NCI-H1105 treated with DMSO at 0.1 percent for 48 hours (cell line): Measurements from ENCODE around the gene SLC4A1AP.

ENCODE experiments used
- DNase-seq: peaks from one replicate; lab custom pipeline; 2025; lab: John Stamatoyannopoulos, UW

The SLC4A1AP gene

DNA sequence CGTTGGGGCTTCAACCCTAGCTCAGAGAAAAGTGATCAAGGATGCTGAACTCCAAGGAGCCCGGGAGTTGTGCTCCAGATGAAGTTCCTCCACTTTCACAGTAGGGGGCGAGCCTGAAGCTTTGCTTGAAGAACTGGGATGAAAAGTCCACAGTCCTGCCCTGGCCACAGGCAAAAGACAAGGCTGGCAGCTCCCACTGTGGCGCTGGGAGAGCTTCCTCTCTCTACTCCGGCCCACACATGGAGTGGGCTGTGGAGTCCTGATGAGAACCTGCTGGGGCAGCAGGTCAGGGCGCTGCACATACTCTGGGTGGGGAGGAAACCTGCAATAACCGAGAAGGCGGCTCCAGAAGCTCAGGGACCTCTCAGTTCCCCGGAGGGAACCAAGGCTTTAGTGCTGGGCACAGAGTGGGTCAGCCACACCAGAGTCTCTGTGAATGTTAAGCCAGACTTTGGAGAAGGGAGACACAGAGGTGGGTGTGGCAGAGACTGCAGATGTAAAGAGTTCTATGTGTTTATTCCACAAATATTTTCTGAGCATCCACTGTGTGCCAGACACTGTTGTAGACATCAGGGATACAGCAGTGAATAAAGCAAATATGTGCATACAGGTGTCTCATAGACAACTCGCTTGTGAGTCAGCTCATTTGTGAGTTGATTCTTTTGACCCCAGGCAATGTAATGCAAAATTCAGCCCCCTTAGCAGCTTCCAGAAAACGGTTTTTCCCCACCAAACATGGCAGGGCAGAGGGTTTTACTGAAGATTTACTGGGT lies 59.9 kb downstream of the SLC4A1AP start:
- no peak for DNase-seq

DNA sequence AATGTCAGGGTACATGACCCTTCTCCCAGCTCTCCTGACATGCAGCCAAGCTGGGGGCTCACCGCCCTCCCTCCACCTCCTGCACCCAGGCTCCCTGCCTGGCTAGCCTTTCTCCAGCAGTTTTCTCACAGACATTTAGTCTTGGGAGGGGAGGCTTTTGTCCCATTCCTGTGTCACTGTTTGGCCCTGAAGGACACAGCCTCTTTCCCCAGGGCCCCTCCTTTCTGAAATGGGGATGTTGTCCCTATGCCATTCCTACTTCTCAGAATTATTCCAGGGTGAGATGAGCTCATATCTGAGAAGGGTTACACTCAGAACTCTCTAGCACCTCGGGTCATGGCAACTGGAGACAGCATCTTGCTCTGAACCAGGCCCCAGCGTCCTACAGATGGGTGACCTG lies 60.5 kb downstream of the SLC4A1AP start:
- no peak for DNase-seq

DNA sequence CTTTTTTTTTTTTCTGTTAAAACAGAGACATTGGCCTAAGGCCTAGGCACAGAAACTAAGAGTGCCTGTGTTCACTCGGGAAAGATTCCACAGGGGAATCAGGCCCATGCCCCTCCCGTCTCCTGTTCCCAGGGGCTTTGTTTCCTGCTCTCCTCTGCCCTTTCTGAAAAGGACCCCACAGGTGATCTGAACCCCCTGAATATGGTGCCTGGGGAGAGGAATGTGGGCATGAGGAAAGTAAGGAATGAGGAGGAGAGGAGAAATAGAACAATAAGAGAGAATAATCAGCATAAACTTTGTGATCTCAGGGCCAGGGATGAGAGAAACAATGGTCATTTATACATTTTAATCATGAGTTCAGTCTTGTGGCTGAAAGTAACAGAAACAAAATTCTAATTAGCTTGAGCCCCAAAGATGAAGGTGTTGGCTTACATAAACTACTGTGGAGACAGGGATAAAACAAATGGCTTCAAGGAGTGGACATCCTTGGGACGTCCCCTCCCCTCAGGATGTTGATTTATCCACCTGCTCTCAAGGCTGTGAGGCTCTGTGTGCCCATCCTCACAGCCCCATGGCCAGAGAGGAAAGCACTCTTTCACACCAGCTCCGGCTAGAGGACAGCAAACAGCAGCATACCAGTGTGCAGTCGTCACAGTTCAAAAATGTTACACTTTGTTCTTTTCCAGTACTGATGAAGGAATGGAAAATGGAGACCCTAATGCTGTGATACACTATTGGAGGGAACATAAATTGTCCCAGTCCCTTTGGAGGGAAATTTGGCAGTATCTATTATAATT lies 61.4 kb downstream of the SLC4A1AP start:
- DNase-seq, result no peak

DNA sequence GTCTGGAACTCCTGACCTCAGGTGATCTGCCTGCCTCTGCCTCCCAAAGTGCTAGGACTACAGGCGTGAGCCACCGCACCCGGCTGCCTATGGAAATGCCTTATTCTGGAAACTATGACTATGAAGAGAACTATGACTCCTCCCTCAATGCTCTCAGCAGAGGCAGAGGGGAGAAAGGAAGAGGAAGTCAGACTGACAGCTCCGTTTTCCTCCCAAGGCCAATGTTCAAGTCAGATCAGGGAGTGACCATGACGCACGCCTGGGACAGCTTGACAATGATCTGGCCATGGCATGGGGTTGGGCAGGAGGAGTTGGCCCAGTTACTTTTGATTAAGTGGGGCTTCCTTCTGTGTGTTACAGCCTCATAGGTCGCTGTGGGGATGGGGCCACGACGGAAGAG lies 63.6 kb downstream of the SLC4A1AP start:
- no peak for DNase-seq

- no peak for DNase-seq
These were observed 64.6 kb downstream of the SLC4A1AP start for GRCh38 chr2:27728081-27728858.

DNA sequence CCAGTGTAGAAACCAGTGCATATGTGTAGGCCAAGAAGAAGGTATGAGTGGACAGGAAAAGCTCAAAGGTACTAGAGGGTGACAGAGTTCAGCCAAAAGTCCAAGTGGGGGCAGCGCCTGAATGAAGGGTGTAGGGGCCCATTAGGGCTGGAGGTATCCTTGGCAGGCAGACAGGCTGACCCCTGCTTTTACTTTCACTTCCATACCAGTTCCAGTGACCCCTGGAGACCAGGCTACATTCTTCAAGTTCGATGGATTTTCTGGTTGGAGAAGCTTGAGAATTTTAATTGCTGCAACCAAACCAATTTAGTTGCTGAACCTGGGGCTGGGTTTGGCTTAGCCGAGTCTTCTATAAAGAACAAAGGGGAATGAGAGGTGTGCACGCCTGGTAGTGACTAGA lies 65.5 kb downstream of the SLC4A1AP start:
- DNase-seq, result no peak

GRCh38 chr2:27729614-27730013 lies 65.9 kb downstream of the SLC4A1AP start:
- no peak for DNase-seq

DNA sequence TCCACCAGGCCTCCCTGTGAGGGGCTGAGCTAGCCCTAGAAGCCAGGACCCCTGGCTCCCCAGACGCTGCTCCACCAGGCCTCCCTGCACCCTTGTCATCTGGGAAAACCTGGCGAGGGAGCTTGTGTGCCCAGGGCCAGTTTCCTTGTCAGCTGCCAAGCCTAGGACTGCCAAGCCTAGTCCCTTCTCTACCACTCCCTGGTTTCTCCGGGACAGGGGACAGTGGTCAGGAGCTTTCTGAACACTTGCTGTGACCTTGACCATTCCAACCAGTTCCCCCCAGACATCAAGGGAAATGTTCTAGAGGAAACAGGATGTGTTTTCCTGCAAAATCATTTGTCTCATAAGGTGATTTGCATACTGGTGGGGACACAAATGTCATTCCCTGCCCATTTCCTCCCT lies 66.6 kb downstream of the SLC4A1AP start:
- DNase-seq, result no peak

DNA sequence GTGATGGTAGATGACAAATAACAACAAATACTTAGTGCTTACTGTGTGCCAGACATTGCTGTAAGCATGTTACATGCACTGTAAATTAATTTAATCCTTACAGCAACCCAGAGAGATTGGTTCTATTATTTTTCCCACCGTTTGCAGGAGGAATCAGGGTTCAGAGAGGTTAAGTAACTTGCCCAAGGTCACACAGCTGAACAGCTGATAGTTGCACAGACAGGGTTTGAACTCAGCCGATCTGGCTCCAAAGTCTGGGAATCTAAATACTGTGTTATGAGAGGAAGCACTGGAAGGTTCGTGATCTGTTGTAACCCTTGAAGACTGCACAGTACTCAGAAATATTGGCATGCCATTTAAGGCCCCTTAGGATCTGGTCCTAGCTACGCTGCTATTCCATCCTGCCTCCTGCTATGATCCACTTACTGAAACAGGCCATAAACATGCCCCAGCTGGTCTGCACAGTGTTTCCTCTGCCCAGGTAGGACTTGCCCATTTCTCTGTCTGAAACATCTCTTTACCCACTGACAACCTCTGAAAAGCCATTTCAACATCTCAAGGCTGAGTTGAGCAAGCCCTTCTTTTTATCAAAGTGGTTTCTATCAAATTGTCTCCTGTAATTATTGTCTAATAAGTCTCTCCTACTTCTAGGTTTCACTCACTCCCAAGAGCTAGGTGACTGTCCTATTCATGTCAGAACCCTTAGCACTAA lies 67.4 kb downstream of the SLC4A1AP start:
- DNase-seq, result no peak

GRCh38 chr2:27734305-27734704 lies 70.6 kb downstream of the SLC4A1AP start:
- DNase-seq, result no peak

DNA sequence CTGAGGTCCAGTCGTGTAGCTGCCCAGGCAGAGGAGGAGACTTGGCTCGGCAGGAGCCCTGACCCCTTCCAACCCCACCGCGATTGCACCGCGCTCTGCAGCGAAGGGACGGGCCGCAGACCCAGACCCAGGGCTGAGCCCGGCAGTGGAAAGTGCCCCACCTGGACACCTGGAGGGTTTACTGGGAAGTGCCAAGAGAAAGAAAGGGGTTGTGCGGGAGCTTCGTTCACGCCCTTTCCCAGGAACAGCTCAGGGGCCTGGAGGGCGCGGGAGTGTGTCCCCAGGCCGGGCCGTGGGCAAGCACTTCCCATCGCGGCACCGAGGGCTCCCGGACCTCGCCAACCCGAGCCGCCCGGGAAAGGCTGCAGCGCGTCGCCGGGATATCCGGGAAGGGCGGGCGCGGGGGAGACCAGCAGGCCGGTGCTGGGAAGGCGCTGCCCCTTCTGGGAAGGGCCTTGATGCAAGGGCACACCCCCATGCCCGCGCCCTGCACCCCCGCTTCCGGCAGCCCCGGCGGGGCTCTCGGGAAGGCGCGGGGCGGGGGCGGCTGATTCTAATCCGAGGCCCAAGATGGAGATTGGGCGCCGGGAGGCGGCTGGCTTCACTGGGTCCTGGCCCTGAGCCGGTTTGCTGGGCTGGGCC lies 71.7 kb downstream of the SLC4A1AP start:
- no peak for DNase-seq

DNA sequence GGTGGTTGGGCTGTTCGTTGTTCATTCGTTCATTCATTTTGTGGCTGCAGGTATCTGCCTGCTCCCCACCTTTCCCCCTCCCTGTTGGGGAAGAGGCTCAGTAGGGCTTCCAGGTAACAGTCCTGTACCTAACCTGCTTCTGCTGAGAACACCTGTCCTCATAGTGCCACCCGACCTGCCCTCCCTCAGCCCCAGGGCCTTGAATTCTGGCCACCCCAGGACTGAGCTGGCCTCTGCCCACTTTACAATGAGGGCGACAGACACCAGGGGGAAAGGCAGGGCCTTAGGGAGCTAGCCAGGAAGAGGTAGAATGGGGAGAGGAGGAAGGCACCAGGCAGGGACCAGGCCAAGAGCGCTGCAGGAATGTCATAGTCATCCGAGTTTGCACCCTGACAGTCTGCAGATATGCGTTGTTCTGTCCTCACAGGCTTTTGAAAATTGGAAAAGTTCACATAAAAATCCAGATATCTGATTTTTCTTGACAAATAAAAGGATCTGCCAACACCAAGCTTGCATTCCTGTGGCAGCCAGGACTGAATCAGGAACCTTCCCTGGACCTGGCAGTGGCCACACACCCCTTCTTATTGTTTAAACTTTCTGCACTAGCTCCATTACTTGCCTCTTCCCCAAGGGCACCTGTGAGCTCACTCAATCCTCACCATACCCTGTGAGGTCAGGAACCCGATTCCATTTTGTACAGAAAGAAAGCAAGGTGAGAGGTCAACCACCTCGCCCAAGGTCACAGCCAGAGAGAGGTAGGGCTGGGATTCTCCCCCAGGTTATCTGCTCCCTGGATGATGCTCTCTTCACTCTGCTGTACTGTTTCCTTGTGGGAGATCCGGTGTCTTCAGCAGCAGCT lies 72.6 kb downstream of the SLC4A1AP start:
- DNase-seq, result no peak

- no peak for DNase-seq
These were observed 73.2 kb downstream of the SLC4A1AP start for GRCh38 chr2:27736890-27737204.

- no peak for DNase-seq
These were observed 74.1 kb downstream of the SLC4A1AP start for GRCh38 chr2:27737676-27738348.

DNA sequence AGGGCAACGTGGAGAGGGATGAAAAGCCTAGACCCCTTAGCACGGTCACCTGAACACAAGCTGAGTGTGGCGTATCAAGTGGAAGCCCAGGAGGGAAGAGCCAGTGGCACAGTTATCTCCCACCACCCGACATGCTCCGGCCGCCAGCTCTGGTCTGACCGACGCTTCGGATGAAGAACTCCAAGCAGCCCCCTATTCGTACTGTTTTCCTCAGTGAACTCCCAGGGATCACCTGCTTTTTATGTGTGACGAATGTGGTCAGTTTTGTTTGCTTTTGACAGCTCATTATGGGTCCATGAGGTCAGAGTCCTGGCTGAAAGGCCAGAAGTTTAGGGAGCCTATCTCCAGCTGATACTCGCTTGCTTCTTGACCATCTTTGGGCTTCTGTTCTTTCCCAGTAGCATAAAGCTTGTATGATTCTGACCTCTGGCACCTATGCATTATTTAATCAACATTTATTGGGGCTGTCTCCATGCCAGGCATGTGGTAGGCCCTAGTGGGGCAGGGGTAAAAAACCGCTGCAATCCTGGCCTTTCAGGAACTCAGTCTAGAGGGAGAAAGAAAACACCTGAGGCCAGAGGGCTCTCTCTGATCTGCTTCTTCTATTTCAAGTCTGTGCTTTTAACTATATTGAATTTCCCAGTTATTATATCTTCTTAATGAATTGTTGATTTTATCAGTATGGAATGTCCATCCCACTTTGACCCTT lies 74.8 kb downstream of the SLC4A1AP start:
- DNase-seq, result no peak

GRCh38 chr2:27739058-27739373 lies 75.3 kb downstream of the SLC4A1AP start:
- DNase-seq, result no peak

DNA sequence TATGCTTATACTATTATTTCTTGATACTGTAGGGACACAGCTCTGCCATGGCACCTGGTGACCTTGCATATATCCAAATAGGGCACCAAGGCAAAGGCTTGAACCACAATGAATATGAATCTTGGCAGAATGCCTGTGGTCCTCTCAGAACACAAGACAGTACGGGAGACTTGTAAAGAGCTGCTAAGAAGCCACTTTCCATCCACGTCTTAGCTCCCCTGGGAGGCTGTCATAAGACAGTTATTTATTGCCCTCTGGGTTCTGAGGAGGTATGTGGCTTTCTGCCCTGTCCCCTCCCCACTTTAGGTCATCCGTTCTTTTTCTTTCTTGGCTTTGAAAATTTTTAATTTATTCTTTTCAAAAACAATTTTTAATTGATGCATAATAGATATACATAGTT lies 78.0 kb downstream of the SLC4A1AP start:
- DNase-seq, result no peak

DNA sequence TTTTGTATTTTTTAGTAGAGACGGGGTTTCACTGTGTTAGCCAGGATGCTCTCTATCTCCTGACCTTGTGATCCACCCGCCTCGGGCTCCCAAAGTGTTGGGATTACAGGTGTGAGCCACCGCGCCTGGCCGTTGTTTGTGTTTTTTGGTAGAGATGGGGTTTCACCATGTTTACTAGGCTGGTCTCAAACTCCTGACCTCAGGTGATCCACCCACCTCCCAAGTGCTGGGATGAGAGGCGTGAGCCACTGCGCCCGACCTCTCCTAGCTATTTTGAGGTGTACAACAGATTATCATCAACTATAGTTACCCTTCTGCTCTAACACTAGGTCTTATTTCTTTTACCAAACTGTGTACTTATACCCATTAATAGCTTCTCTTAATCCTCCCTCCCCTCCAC lies 78.9 kb downstream of the SLC4A1AP start:
- DNase-seq, result no peak
